Colonic mucosa (tissue), 4 donors: ENCODE data around the gene NEDD1. TPM values are rescaled to one million over a fixed set of nuclear protein-coding genes. Genes with fewer than 3 reads are reported as not detected.

Source experiments
- DNase-seq: peaks from one replicate; pipeline ENCODE4 v3.0.0-alpha.2; 2020
- H3K27ac ChIP-seq: fragments of 200-600 bp; one replicate; pipeline ENCODE4 v1.8.0; 2021
- H3K27me3 ChIP-seq: fragments of 200-600 bp; one replicate; pipeline ENCODE4 v1.8.0; 2021
- H3K36me3 ChIP-seq: fragments of 200-600 bp; one replicate; pipeline ENCODE4 v1.8.0; 2021
- H3K4me1 ChIP-seq: fragments of 200-600 bp; one replicate; pipeline ENCODE4 v1.8.0; 2021; ENCODE audit warnings: mild to moderate bottlenecking
- H3K4me3 ChIP-seq: fragments of 200-600 bp; one replicate; pipeline ENCODE4 v1.8.0; 2021
- H3K9ac ChIP-seq, 2 donors: one replicate each; pipeline ENCODE4 v1.7.0; 2013; ENCODE audit warnings: control low read depth in 2 of 2, low read depth in 2 of 2, low read length in 2 of 2
- H3K9me3 ChIP-seq: fragments of 200-600 bp; one replicate; pipeline ENCODE4 v1.8.0; 2021
- intact Hi-C: fragments of 100-400 bp; cut with DNase I; formaldehyde crosslinking; loops from one replicate; pipeline ENCODE4 v1.14.1; 2022
- total RNA-seq, 2 donors: library from RNA; stranded (reverse); fragmentation: NEBNext Ultra II Directional in 1 of 2; extraction: Animal tissue kit (Norgen Biotek cat#: 25700) in 1 of 2; gene quantifications; one replicate each; pipeline ENCODE4 v1.2.1, GENCODE V29; 2021
- TF ChIP-seq, protein P1 (sequence below): fragments of 200-600 bp; IDR thresholded peaks from one replicate; pipeline ENCODE4 v1.8.0; 2022; ENCODE audit warnings: antibody characterized with exemption, mild to moderate bottlenecking
- donor health status: healthy.
- donor health status: DM: no; HTN: no; CAD: no.
- donor health status: DM: no; HTN: no; CAD: no.

Gene NEDD1
- total RNA-seq, 2 donors from 2014 or later = 14.5 to 17.7 TPM

DNA sequence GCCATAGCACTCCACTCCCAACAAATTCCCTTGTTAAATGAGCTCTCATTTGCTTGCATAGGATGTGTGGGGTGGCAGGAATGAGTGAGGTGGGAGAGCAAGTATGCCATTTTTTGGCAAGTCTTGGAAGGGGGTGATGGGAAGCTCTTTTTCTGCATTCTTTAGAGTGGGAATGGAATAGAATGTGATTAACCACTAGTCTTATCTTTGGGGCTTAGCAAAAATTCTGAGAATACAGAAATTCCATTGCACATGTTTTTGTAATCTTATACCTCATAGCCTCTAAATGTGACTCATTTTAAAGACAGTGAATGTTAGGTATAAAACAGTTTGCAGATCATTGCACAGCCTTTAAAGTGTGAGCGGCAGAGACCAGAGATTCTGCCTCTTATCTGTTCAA, 28.4 kb upstream of the NEDD1 start:
- H3K36me3 ChIP-seq = no peaks in the 10 kb centered on the region
- no peak overlapping the region for H3K4me3 ChIP-seq
- DNase-seq = no peak
- no peaks in the 10 kb centered on the region for H3K27me3 ChIP-seq
- H3K4me1 ChIP-seq = no peaks in the 10 kb centered on the region
- TF ChIP-seq, protein P1, sequence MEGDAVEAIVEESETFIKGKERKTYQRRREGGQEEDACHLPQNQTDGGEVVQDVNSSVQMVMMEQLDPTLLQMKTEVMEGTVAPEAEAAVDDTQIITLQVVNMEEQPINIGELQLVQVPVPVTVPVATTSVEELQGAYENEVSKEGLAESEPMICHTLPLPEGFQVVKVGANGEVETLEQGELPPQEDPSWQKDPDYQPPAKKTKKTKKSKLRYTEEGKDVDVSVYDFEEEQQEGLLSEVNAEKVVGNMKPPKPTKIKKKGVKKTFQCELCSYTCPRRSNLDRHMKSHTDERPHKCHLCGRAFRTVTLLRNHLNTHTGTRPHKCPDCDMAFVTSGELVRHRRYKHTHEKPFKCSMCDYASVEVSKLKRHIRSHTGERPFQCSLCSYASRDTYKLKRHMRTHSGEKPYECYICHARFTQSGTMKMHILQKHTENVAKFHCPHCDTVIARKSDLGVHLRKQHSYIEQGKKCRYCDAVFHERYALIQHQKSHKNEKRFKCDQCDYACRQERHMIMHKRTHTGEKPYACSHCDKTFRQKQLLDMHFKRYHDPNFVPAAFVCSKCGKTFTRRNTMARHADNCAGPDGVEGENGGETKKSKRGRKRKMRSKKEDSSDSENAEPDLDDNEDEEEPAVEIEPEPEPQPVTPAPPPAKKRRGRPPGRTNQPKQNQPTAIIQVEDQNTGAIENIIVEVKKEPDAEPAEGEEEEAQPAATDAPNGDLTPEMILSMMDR = no peak
- no peaks in the 10 kb centered on the region for H3K9me3 ChIP-seq
- intact Hi-C loops = no loop called here
- no peak overlapping the region for H3K27ac ChIP-seq
- no peak overlapping the region for H3K9ac ChIP-seq

DNA sequence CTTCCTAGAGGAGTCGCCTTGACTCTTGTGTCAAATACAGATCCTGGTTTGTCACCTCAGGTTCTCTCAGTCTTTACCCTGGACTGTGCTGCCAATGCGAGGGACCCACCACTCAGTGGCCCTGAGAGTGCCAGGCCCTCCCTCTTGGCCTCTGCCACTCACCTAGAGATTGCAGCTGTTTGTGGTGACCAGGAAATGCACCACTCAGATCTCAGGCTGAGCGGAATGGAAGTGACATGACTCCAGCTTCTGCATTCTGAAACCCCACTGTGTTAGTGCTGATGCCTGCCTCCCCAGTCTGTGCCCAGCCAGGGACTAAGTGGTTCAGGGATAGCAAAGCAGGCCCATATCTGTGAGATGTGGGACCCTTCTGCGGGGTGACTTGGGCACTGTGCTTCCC, 27.8 kb upstream of the NEDD1 start:
- no peaks in the 10 kb centered on the region for H3K9me3 ChIP-seq
- intact Hi-C loops = no loop called here

DNA sequence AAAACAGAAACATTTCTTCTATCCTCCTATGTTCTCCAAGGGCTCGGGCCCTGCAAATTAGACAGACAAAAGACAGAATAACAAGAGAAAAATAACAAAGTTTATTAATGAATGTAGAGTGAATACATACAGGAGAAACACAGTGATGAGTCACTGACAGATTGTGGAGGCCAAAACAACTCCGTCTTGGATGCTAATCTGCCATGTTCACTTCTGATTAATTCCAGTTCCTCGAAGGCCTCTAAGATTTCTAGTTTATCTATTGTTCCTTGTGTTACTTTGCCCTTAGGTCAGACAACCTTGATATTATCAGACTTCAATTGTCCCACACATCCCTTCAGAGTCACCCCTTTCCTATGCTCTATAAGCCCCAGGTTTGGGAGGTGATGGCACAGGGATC, 26.8 kb upstream of the NEDD1 start:
- TF ChIP-seq, protein P1 = no peak

More for the DNA sequence above, 27.8 kb upstream of the NEDD1 start:
- no peak for DNase-seq
- no peaks in the 10 kb centered on the region for H3K36me3 ChIP-seq
- no peak overlapping the region for H3K4me3 ChIP-seq
- no peak overlapping the region for H3K27ac ChIP-seq
- no peaks in the 10 kb centered on the region for H3K4me1 ChIP-seq
- H3K9ac ChIP-seq = no peak overlapping the region
- H3K27me3 ChIP-seq = no peaks in the 10 kb centered on the region
- TF ChIP-seq, protein P1 = no peak

DNA sequence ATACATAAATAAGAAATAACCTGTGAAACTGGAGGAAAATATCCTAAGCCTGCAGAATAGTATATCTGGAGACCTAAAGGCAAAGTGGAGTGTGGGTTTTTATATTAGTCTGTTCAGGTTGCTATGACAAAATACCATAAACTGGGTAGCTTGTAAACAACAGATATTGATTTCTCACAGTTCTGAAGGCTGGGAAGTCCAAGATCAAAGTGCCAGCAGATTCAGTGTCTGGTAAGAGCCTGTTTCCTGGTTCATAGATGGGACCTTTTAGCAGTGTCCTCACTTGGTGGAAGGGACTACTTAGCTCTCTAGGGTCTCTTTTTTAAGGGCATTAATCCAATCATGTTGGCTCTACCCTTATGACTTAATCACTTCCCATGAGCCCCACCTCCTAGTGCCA, 25.4 kb upstream of the NEDD1 start:
- Histone ChIP-seq H3K4me1 (no peaks in the 10 kb centered on the region), H3K9ac (no peak overlapping the region), H3K4me3 (no peak overlapping the region), H3K36me3 (no peaks in the 10 kb centered on the region), H3K27ac (no peak overlapping the region), H3K9me3 (no peaks in the 10 kb centered on the region), H3K27me3 (no peaks in the 10 kb centered on the region)
- DNase-seq = no peak
- TF ChIP-seq, protein P1 = no peak
- intact Hi-C loops = no loop called here

More for the DNA sequence above, 26.8 kb upstream of the NEDD1 start:
- intact Hi-C loops = no loop called here
- DNase-seq = no peak
- H3K9ac ChIP-seq = no peak overlapping the region
- no peaks in the 10 kb centered on the region for H3K27me3 ChIP-seq
- no peak overlapping the region for H3K27ac ChIP-seq
- H3K4me3 ChIP-seq = no peak overlapping the region
- no peaks in the 10 kb centered on the region for H3K9me3 ChIP-seq
- H3K36me3 ChIP-seq = no peaks in the 10 kb centered on the region
- no peaks in the 10 kb centered on the region for H3K4me1 ChIP-seq

DNA sequence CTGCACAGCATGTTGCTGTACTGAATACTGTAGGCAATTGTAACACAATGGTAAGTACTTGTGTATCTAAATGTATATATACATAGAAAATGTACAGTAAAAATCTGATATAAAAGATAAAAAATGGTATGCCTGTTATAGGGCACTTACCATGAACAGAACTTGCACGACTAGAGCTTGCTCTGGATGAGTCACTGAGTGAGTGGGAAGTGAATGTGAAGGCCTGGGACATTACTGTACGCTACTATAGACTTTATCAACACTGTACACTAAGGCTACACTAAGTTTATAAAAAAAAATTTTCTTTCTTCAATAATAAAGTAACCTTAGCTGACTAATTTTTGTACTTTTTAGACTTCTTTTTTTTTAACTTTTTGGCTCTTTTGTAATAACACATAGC, 24.2 kb upstream of the NEDD1 start:
- H3K27ac ChIP-seq = no peak overlapping the region
- H3K36me3 ChIP-seq = no peaks in the 10 kb centered on the region
- intact Hi-C loops = no loop called here
- no peak overlapping the region for H3K9ac ChIP-seq
- no peaks in the 10 kb centered on the region for H3K9me3 ChIP-seq
- DNase-seq = no peak
- TF ChIP-seq, protein P1 = no peak
- H3K4me3 ChIP-seq = no peak overlapping the region
- no peaks in the 10 kb centered on the region for H3K27me3 ChIP-seq
- H3K4me1 ChIP-seq = no peaks in the 10 kb centered on the region

DNA sequence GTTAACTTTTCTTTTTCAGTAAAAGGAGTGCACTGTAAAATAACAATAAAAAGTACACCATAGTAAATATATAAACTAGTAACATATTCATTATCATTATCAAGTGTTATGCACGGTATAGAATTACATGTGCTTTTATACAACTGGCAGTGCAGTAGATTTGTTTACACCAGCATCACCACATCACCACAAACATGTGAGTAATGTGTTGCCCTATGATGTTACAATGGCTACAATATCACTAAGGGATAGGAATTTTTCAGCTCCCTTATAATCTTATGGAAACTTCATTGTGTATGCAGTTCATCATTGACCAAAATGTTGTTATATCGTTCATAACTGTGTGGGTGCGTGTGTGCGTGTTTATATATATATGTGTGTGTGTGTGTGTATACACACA, 23.5 kb upstream of the NEDD1 start:
- no peaks in the 10 kb centered on the region for H3K27me3 ChIP-seq
- no peak for DNase-seq
- no peaks in the 10 kb centered on the region for H3K4me1 ChIP-seq
- no peak overlapping the region for H3K4me3 ChIP-seq
- no peaks in the 10 kb centered on the region for H3K36me3 ChIP-seq
- H3K27ac ChIP-seq = no peak overlapping the region
- no peak overlapping the region for H3K9ac ChIP-seq
- intact Hi-C loops = no loop called here
- TF ChIP-seq, protein P1 = no peak
- H3K9me3 ChIP-seq = no peaks in the 10 kb centered on the region
